ENCODE data around the gene FGFBP1.
"Not testable (repeated sequence)": the region's sequence is repeated elsewhere in the genome, so short reads cannot be mapped to it uniquely, and the experiment has no call there.

The FGFBP1 gene

GRCh38 chr4:15920723-15921591 lies 17.6 kb downstream of the FGFBP1 start:
- TF ChIP-seq CTCF (conservative IDR thresholded peaks at IDR 0.05) (no peak), ZFX (IDR thresholded peaks at IDR 0.05) (no peak)
- no peak overlapping the region for H3K27ac ChIP-seq

GRCh38 chr4:15918484-15919129 lies 19.9 kb downstream of the FGFBP1 start:
- no peak overlapping the region for H3K27ac ChIP-seq
- TF ChIP-seq CTCF (conservative IDR thresholded peaks at IDR 0.05), result no peak
- TF ChIP-seq ZFX (IDR thresholded peaks at IDR 0.05), result no peak

GRCh38 chr4:15917297-15917696 lies 21.2 kb downstream of the FGFBP1 start:
- H3K27ac ChIP-seq, result no peak overlapping the region
- no peak for TF ChIP-seq ZFX (IDR thresholded peaks at IDR 0.05)
- TF ChIP-seq CTCF (conservative IDR thresholded peaks at IDR 0.05), result no peak

GRCh38 chr4:15916358-15916757 lies 22.2 kb downstream of the FGFBP1 start:
- H3K27ac ChIP-seq, result not testable (repeated sequence)

- TF ChIP-seq CTCF (conservative IDR thresholded peaks at IDR 0.05), result no peak
- no peak overlapping the region for H3K27ac ChIP-seq
Observed at GRCh38 chr4:15914736-15915135, 23.8 kb downstream of the FGFBP1 start.

GRCh38 chr4:15914291-15914690 lies 24.2 kb downstream of the FGFBP1 start:
- no peak overlapping the region for H3K27ac ChIP-seq

GRCh38 chr4:15913631-15913970 lies 24.9 kb downstream of the FGFBP1 start:
- H3K27ac ChIP-seq, result no peak overlapping the region

More at GRCh38 chr4:15914291-15914690, 24.2 kb downstream of the FGFBP1 start:
- TF ChIP-seq CTCF (conservative IDR thresholded peaks at IDR 0.05) (no peak), ZFX (IDR thresholded peaks at IDR 0.05) (no peak)

More at GRCh38 chr4:15913631-15913970, 24.9 kb downstream of the FGFBP1 start:
- TF ChIP-seq ZFX (IDR thresholded peaks at IDR 0.05) (no peak), CTCF (conservative IDR thresholded peaks at IDR 0.05) (no peak)
